Endothelial cell of umbilical vein (primary cell): Measurements from ENCODE around the gene KRT83. TPM values are rescaled to one million over a fixed set of nuclear protein-coding genes. Genes with fewer than 3 reads are reported as not detected.

Experiments used
- Bru-seq: library from RNA; stranded (reverse); fragments of 400-500 nt; gene quantifications from one replicate; lab custom pipeline; 2021; lab: Mats Ljungman, UMichigan
- BruChase-seq, 2 experiments: library from RNA; stranded (reverse); fragments of 400-500 nt; gene quantifications; one replicate each; lab custom pipeline; 2021; lab: Mats Ljungman, UMichigan
- BruUV-seq: library from RNA; stranded (reverse); fragments of 400-500 nt; replicated peaks from 2 replicates; lab custom pipeline; 2021; lab: Mats Ljungman, UMichigan
- CTCF ChIA-PET: fragments of 300-600, 350-600 bp; sonication (Branson Sonifier 250); formaldehyde crosslinking; loops from one replicate; lab custom pipeline; 2021; ENCODE audit warnings: antibody characterized with exemption, inconsistent platforms; lab: Charles Lee
- POLR2A ChIA-PET: fragments of 300-600, 350-600 bp; sonication (Branson Sonifier 250); formaldehyde crosslinking; loops from one replicate; lab custom pipeline; 2021; ENCODE audit warnings: antibody characterized with exemption, inconsistent platforms; lab: Charles Lee
- DNase-seq: peaks from one replicate; pipeline ENCODE4 v3.0.0-alpha.2; 2011; ENCODE audit warnings: low read depth, low spot score
- FAIRE-seq: peaks from 2 replicates; lab custom pipeline; 2011; peaks lifted over from hg19 to GRCh38; lab: Jason Lieb, UNC
- H2AFZ ChIP-seq: 2 replicates; pipeline ENCODE4 v1.6.0; 2012; ENCODE audit warnings: low read depth, low read length, control low read depth, inconsistent platforms
- H3K27ac ChIP-seq: 2 replicates; pipeline ENCODE4 v1.5.1; 2011; ENCODE audit warnings: low read depth, mild to moderate bottlenecking, control low read depth, low read length, moderate library complexity; ENCODE audit not compliant: insufficient read depth
- H3K27me3 ChIP-seq, 2 experiments: 2 replicates each; pipeline versions ENCODE4 v1.6.0 to v1.6.1; 2011; ENCODE audit warnings: low read length in 2 of 2, mixed read lengths in 1 of 2; ENCODE audit not compliant: control insufficient read depth in 2 of 2, insufficient read depth in 2 of 2
- H3K36me3 ChIP-seq, 2 experiments: 2 replicates in 1 of 2; 3 replicates in 1 of 2; pipeline ENCODE4 v1.5.1; 2011; ENCODE audit warnings: low read length in 2 of 2, mild to moderate bottlenecking in 1 of 2, moderate library complexity in 1 of 2; ENCODE audit not compliant: control insufficient read depth in 2 of 2, insufficient read depth in 2 of 2; ENCODE audit errors: extremely low read depth in 1 of 2
- H3K4me1 ChIP-seq: 3 replicates; pipeline ENCODE4 v1.5.1; 2011; ENCODE audit warnings: mild to moderate bottlenecking, low read length; ENCODE audit not compliant: control insufficient read depth, insufficient read depth; ENCODE audit errors: extremely low read depth
- H3K4me2 ChIP-seq: 2 replicates; pipeline ENCODE4 v1.6.1; 2011; ENCODE audit warnings: low read length, control low read depth, mixed read lengths; ENCODE audit not compliant: insufficient read depth
- H3K4me3 ChIP-seq, 3 experiments: fragments of 200-600 bp in 1 of 3; sonication (generic), shearing (Covaris generic) in 1 of 3; replicated peaks in 1 of 3; 2 replicates each; pipeline ENCODE4 v1.5.1; 2011 to 2016; ENCODE audit warnings: control low read depth in 3 of 3, low read length in 3 of 3, mild to moderate bottlenecking in 2 of 3, inconsistent platforms in 1 of 3, low read depth in 1 of 3, moderate library complexity in 1 of 3; ENCODE audit not compliant: insufficient read depth in 1 of 3
- H3K79me2 ChIP-seq: 2 replicates; pipeline ENCODE4 v1.6.0; 2012; ENCODE audit warnings: low read length, inconsistent platforms; ENCODE audit not compliant: control insufficient read depth, insufficient read depth
- H3K9ac ChIP-seq: replicated peaks from 2 replicates; pipeline ENCODE3; 2011; ENCODE audit warnings: low read length, control low read depth; ENCODE audit not compliant: insufficient read depth; ENCODE audit errors: extremely low read depth
- H3K9me1 ChIP-seq: replicated peaks from 3 replicates; pipeline ENCODE4 v1.6.0; 2011; ENCODE audit warnings: mild to moderate bottlenecking, low read length; ENCODE audit not compliant: control insufficient read depth, insufficient read depth; ENCODE audit errors: extremely low read depth
- H3K9me3 ChIP-seq: replicated peaks from 2 replicates; pipeline ENCODE4 v1.5.1; 2012; ENCODE audit warnings: low read length, inconsistent platforms; ENCODE audit not compliant: control insufficient read depth, insufficient read depth
- H4K20me1 ChIP-seq: replicated peaks from 2 replicates; pipeline ENCODE3; 2011; ENCODE audit warnings: mild to moderate bottlenecking, low read length; ENCODE audit not compliant: control insufficient read depth, insufficient read depth; ENCODE audit errors: extremely low read depth
- CTCF ChIP-seq, 2 donors: IDR thresholded peaks; 1 replicate in 1 of 2; 2 replicates in 1 of 2; pipeline ENCODE4 v1.5.1; 2011; ENCODE audit warnings: low read length in 2 of 2, mild to moderate bottlenecking in 2 of 2, moderate library complexity in 2 of 2, control low read depth in 1 of 2, inconsistent platforms in 1 of 2, low read depth in 1 of 2; ENCODE audit not compliant: insufficient read depth in 1 of 2; ENCODE audit errors: extremely low read depth in 1 of 2
- EZH2 ChIP-seq: IDR thresholded peaks from 2 replicates; pipeline ENCODE4 v1.6.1; 2012; ENCODE audit warnings: borderline replicate concordance, low read depth, mild to moderate bottlenecking, moderate library complexity, low read length, inconsistent platforms; ENCODE audit not compliant: severe bottlenecking
- FOS ChIP-seq: IDR thresholded peaks from 2 replicates; pipeline ENCODE4 v1.6.1; 2011; ENCODE audit warnings: mild to moderate bottlenecking, low read length, moderate library complexity, borderline replicate concordance; ENCODE audit not compliant: insufficient read depth
- GATA2 ChIP-seq: IDR thresholded peaks from 2 replicates; pipeline ENCODE4 v1.7.0; 2011; ENCODE audit warnings: low read depth, mild to moderate bottlenecking, moderate library complexity, mixed read lengths, low read length; ENCODE audit not compliant: insufficient read length, insufficient read depth
- JUN ChIP-seq: IDR thresholded peaks from 2 replicates; pipeline ENCODE4 v1.6.1; 2011; ENCODE audit warnings: borderline replicate concordance, low read depth; ENCODE audit not compliant: insufficient read length, insufficient read depth
- MAX ChIP-seq: IDR thresholded peaks from 2 replicates; pipeline ENCODE4 v1.6.1; 2011; ENCODE audit not compliant: insufficient read depth, insufficient read length
- MYC ChIP-seq: IDR thresholded peaks from one replicate; pipeline ENCODE4 v1.6.1; 2011; ENCODE audit warnings: mild to moderate bottlenecking, low read depth, low read length
- POLR2A ChIP-seq: IDR thresholded peaks from 2 replicates; pipeline ENCODE4 v1.6.1; 2012; ENCODE audit warnings: low read depth, mild to moderate bottlenecking, control low read depth, low read length
- POLR2AphosphoS5 ChIP-seq: IDR thresholded peaks from 2 replicates; pipeline ENCODE4 v1.6.1; 2012; ENCODE audit warnings: low read depth, mild to moderate bottlenecking, control low read depth, low read length, moderate library complexity; ENCODE audit not compliant: insufficient read depth
- dilution Hi-C: fragments of 300-500 bp; cut with MboI; formaldehyde crosslinking; loops from one replicate; pipeline ENCODE4 v1.15.0; 2019; ENCODE audit warnings: low sequenced_read_pairs; ENCODE audit not compliant: extremely low pct_ligation_motif_present
- intact Hi-C: fragments of 100-400 bp; cut with micrococcal nuclease; formaldehyde crosslinking; loops from one replicate; pipeline ENCODE4 v1.10.0; 2022
- long read RNA-seq: library from polyadenylated mRNA; stranded (forward); transcript quantifications from one replicate; pipeline ENCODE4 v2.0.0, GENCODE V29; 2021
- polyA minus RNA-seq, 3 experiments: library from RNA; depleted of rRNA, polyadenylated mRNA; stranded (reverse); fragments of >200 nt; gene quantifications; 1 replicate in 1 of 3; 2 replicates in 2 of 3; pipeline ENCODE4 v1.2.3, GENCODE V29; 2011
- polyA plus RNA-seq, 4 experiments: library from polyadenylated mRNA; depleted of rRNA in 3 of 4; stranded (reverse) in 3 of 4; unstranded in 1 of 4; fragments of >200 nt; gene quantifications; 2 replicates each; pipeline versions ENCODE4 v1.2.1 to v1.2.3, GENCODE V29; 2011 to 2012; ENCODE audit warnings: missing spikeins in 1 of 4
- total RNA-seq: library from RNA; stranded (reverse); gene quantifications from 2 replicates; pipeline ENCODE4 v1.2.3, GENCODE V29; 2021

The KRT83 gene
- not detected in 2 replicates for total RNA-seq
- polyA plus RNA-seq = not detected in 2 replicates
- not detected in 2 replicates for polyA plus RNA-seq (2011; cell fraction: cytosol; rRNA removed)
- polyA plus RNA-seq (2011; cell fraction: nucleus; rRNA removed) = not detected in 2 replicates
- polyA plus RNA-seq (2012) = not detected in 2 replicates
- not detected in 2 replicates for polyA minus RNA-seq
- polyA minus RNA-seq (2011; cell fraction: cytosol; rRNA and poly(A)+ RNA removed) = 1.0 TPM
- polyA minus RNA-seq (2011; cell fraction: nucleus; rRNA and poly(A)+ RNA removed) = not detected in 2 replicates
- Bru-seq, nascent RNA = not detected
- BruChase-seq, experiment 1, labeled RNA remaining after a 6-hour chase = not detected
- not detected for BruChase-seq, experiment 2, labeled RNA remaining after a 2-hour chase
- long read RNA-seq = 0 reads

GRCh38 chr12:52320784-52321400 is at the start of gene KRT83:
Gene KRT83 (minus strand): TSS chr12:52321398. CDS start chr12:52321335, 63 bp downstream.
- intact Hi-C loops = no loop called here
- no peak within 1 kb of the TSS for H3K4me2 ChIP-seq

GRCh38 chr12:52369809-52370208 is 48.6 kb upstream of the KRT83 start:
- no peak overlapping the region for H3K4me3 ChIP-seq
- no peaks in the 10 kb centered on the region for H3K9me1 ChIP-seq
- H3K9me3 ChIP-seq = no peaks in the 10 kb centered on the region
- TF ChIP-seq POLR2AphosphoS5 = no peak
- no peak for TF ChIP-seq MYC
- TF ChIP-seq POLR2A = no peak
- no peak for TF ChIP-seq JUN
- TF ChIP-seq EZH2 = no peak
- TF ChIP-seq GATA2 = no peak
- TF ChIP-seq MAX = no peak
- TF ChIP-seq CTCF (IDR thresholded peaks at IDR 0.05; ENCODE audit: extremely low read depth in 1 of 2, insufficient read depth in 1 of 2, low read depth in 1 of 2, low read length in 2 of 2) = no peak
- no peak for TF ChIP-seq FOS
- no peak overlapping the region for H3K9ac ChIP-seq
- no peaks in the 10 kb centered on the region for H3K36me3 ChIP-seq
- no peaks in the 10 kb centered on the region for H4K20me1 ChIP-seq
- FAIRE-seq (no peak), DNase-seq (no peak)
- H3K27me3 ChIP-seq = peaks cover 11 to 15% of the 10 kb centered on the region in 2 experiments
- CTCF ChIA-PET = interaction anchor here (0.6 to 8.3 kb wide), 8 partner anchors 10 to 611 kb away, joined by 3 to 126 read pairs (median 6); no protein-coding TSS in a partner anchor
- no peak overlapping the region for H3K4me2 ChIP-seq
- dilution Hi-C loops = no loop called here
- H3K27ac ChIP-seq = no peak overlapping the region
- no peaks in the 10 kb centered on the region for H3K79me2 ChIP-seq
- POLR2A ChIA-PET = no interaction called here
- BruUV-seq = no TSS peak
- H2AFZ ChIP-seq = no peak overlapping the region
- H3K4me1 ChIP-seq = no peaks in the 10 kb centered on the region
- intact Hi-C loops = no loop called here

More at GRCh38 chr12:52320784-52321400, at the start of gene KRT83:
- Histone ChIP-seq H3K27ac (no peak within 1 kb of the TSS), H4K20me1 (no peaks in the 10 kb centered on the region), H3K36me3 (no peaks in the 10 kb centered on the region), H3K79me2 (no peaks in the 10 kb centered on the region), H2AFZ (no peak within 1 kb of the TSS), H3K27me3 (peaks cover 44 to 47% of the 10 kb centered on the region in 2 experiments), H3K9me3 (no peaks in the 10 kb centered on the region), H3K4me3 (no peak within 1 kb of the TSS), H3K9me1 (no peaks in the 10 kb centered on the region), H3K4me1 (no peaks in the 10 kb centered on the region), H3K9ac (no peak within 1 kb of the TSS)
- TF ChIP-seq MAX = no peak
- no peak for TF ChIP-seq POLR2A
- ChIA-PET CTCF (interaction anchor here (1.3 kb wide), 1 partner anchor 14 kb away, joined by 3 read pairs; no protein-coding TSS in a partner anchor), POLR2A (no interaction called here)
- FAIRE-seq (no peak), DNase-seq (no peak)
- no TSS peak for BruUV-seq
- dilution Hi-C loops = no loop called here
